HEK293 (cell line): ENCODE measurements around the gene DSC1.

Experiments
- ATF2 ChIP-seq: fragments of 450-650 bp; formaldehyde crosslinking; IDR thresholded peaks from 2 replicates; pipeline ENCODE4 v1.5.1; 2016; ENCODE audit warnings: missing biosample characterization, missing genetic modification characterization, low read depth
- REST ChIP-seq: fragments of 450-650 bp; formaldehyde crosslinking; IDR thresholded peaks from 2 replicates; pipeline ENCODE4 v1.5.1; 2016; ENCODE audit warnings: missing biosample characterization, missing genetic modification characterization
- YY1 ChIP-seq: fragments of 450-650 bp; formaldehyde crosslinking; IDR thresholded peaks from 2 replicates; pipeline ENCODE4 v1.5.1; 2018; ENCODE audit warnings: missing biosample characterization, missing genetic modification characterization
- ZNF19 ChIP-seq: fragments of 450-650 bp; formaldehyde crosslinking; IDR thresholded peaks from 2 replicates; pipeline ENCODE4; 2016; ENCODE audit warnings: missing biosample characterization, missing genetic modification characterization, low read depth
- ZNF302 ChIP-seq: fragments of 450-650 bp; formaldehyde crosslinking; IDR thresholded peaks from 2 replicates; pipeline ENCODE4 v1.5.1; 2016; ENCODE audit warnings: missing biosample characterization, missing genetic modification characterization, low read depth
- ZNF514 ChIP-seq: fragments of 450-650 bp; formaldehyde crosslinking; IDR thresholded peaks from 2 replicates; pipeline ENCODE4 v1.5.1; 2016; ENCODE audit warnings: missing biosample characterization, missing genetic modification characterization
- TF ChIP-seq, protein P1 (sequence below): fragments of 450-650 bp; formaldehyde crosslinking; IDR thresholded peaks from 2 replicates; pipeline ENCODE4 v1.5.1; 2016; ENCODE audit warnings: missing biosample characterization, missing genetic modification characterization
- TF ChIP-seq, protein P2 (sequence below): fragments of 450-650 bp; formaldehyde crosslinking; IDR thresholded peaks from 2 replicates; pipeline ENCODE4 v1.5.1; 2016; ENCODE audit warnings: missing biosample characterization, missing genetic modification characterization
- TF ChIP-seq, protein P3 (sequence below): fragments of 450-650 bp; formaldehyde crosslinking; IDR thresholded peaks from 2 replicates; pipeline ENCODE4 v1.5.1; 2016; ENCODE audit warnings: missing biosample characterization, missing genetic modification characterization
- TF ChIP-seq, protein P4 (sequence below): fragments of 450-650 bp; formaldehyde crosslinking; IDR thresholded peaks from 2 replicates; pipeline ENCODE4 v1.5.1; 2017; ENCODE audit warnings: missing biosample characterization, missing genetic modification characterization
- TF ChIP-seq, protein P5 (sequence below): fragments of 450-650 bp; formaldehyde crosslinking; IDR thresholded peaks from 2 replicates; pipeline ENCODE4 v1.5.1; 2017; ENCODE audit warnings: missing biosample characterization, missing genetic modification characterization

- TF ChIP-seq YY1 (tag by site-specific recombination) (no peak), ZNF19 (tag by site-specific recombination) (no peak), ATF2 (tag by site-specific recombination) (no peak), REST (tag by site-specific recombination) (no peak), ZNF514 (tag by site-specific recombination) (no peak), ZNF302 (tag by site-specific recombination) (no peak)
- TF ChIP-seq, protein P1, sequence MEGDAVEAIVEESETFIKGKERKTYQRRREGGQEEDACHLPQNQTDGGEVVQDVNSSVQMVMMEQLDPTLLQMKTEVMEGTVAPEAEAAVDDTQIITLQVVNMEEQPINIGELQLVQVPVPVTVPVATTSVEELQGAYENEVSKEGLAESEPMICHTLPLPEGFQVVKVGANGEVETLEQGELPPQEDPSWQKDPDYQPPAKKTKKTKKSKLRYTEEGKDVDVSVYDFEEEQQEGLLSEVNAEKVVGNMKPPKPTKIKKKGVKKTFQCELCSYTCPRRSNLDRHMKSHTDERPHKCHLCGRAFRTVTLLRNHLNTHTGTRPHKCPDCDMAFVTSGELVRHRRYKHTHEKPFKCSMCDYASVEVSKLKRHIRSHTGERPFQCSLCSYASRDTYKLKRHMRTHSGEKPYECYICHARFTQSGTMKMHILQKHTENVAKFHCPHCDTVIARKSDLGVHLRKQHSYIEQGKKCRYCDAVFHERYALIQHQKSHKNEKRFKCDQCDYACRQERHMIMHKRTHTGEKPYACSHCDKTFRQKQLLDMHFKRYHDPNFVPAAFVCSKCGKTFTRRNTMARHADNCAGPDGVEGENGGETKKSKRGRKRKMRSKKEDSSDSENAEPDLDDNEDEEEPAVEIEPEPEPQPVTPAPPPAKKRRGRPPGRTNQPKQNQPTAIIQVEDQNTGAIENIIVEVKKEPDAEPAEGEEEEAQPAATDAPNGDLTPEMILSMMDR = no peak
- TF ChIP-seq, protein P2, sequence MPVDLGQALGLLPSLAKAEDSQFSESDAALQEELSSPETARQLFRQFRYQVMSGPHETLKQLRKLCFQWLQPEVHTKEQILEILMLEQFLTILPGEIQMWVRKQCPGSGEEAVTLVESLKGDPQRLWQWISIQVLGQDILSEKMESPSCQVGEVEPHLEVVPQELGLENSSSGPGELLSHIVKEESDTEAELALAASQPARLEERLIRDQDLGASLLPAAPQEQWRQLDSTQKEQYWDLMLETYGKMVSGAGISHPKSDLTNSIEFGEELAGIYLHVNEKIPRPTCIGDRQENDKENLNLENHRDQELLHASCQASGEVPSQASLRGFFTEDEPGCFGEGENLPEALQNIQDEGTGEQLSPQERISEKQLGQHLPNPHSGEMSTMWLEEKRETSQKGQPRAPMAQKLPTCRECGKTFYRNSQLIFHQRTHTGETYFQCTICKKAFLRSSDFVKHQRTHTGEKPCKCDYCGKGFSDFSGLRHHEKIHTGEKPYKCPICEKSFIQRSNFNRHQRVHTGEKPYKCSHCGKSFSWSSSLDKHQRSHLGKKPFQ (tag by site-specific recombination) = no peak
- TF ChIP-seq, protein P3, sequence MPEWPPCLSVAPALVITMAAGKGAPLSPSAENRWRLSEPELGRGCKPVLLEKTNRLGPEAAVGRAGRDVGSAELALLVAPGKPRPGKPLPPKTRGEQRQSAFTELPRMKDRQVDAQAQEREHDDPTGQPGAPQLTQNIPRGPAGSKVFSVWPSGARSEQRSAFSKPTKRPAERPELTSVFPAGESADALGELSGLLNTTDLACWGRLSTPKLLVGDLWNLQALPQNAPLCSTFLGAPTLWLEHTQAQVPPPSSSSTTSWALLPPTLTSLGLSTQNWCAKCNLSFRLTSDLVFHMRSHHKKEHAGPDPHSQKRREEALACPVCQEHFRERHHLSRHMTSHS (tag by site-specific recombination) = no peak
- TF ChIP-seq, protein P4, sequence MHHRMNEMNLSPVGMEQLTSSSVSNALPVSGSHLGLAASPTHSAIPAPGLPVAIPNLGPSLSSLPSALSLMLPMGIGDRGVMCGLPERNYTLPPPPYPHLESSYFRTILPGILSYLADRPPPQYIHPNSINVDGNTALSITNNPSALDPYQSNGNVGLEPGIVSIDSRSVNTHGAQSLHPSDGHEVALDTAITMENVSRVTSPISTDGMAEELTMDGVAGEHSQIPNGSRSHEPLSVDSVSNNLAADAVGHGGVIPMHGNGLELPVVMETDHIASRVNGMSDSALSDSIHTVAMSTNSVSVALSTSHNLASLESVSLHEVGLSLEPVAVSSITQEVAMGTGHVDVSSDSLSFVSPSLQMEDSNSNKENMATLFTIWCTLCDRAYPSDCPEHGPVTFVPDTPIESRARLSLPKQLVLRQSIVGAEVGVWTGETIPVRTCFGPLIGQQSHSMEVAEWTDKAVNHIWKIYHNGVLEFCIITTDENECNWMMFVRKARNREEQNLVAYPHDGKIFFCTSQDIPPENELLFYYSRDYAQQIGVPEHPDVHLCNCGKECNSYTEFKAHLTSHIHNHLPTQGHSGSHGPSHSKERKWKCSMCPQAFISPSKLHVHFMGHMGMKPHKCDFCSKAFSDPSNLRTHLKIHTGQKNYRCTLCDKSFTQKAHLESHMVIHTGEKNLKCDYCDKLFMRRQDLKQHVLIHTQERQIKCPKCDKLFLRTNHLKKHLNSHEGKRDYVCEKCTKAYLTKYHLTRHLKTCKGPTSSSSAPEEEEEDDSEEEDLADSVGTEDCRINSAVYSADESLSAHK (tag by site-specific recombination) = no peak
- TF ChIP-seq, protein P5, sequence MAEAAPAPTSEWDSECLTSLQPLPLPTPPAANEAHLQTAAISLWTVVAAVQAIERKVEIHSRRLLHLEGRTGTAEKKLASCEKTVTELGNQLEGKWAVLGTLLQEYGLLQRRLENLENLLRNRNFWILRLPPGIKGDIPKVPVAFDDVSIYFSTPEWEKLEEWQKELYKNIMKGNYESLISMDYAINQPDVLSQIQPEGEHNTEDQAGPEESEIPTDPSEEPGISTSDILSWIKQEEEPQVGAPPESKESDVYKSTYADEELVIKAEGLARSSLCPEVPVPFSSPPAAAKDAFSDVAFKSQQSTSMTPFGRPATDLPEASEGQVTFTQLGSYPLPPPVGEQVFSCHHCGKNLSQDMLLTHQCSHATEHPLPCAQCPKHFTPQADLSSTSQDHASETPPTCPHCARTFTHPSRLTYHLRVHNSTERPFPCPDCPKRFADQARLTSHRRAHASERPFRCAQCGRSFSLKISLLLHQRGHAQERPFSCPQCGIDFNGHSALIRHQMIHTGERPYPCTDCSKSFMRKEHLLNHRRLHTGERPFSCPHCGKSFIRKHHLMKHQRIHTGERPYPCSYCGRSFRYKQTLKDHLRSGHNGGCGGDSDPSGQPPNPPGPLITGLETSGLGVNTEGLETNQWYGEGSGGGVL = no peak
These were observed at the start of gene DSC1 for GRCh38 chr18:31162825-31163435.
